Measurements from ENCODE around the gene TLE5.
A peak's percentile ranks its signal among the peaks of the same experiment; 100 is the strongest.
"Not testable (repeated sequence)": the region's sequence is repeated elsewhere in the genome, so short reads cannot be mapped to it uniquely, and the experiment has no call there.

Gene TLE5

GRCh38 chr19:3061182-3062161 is 823 bp downstream of the TLE5 start:
- peak; percentile 49 to 51 for DNase-seq (ENCODE audit: low read depth in 2 of 2)

- no peak for DNase-seq (ENCODE audit: low read depth in 2 of 2)
These were observed 1.5 kb downstream of the TLE5 start for GRCh38 chr19:3060857-3061181.

- no peak for DNase-seq (ENCODE audit: low read depth in 2 of 2)
These were observed 2.6 kb downstream of the TLE5 start for GRCh38 chr19:3059653-3060052.

- no peak for DNase-seq (ENCODE audit: low read depth in 2 of 2)
These were observed 3.4 kb downstream of the TLE5 start for GRCh38 chr19:3058821-3059314.

- DNase-seq (ENCODE audit: low read depth in 2 of 2): no peak
These were observed 4.1 kb downstream of the TLE5 start for GRCh38 chr19:3058009-3058820.

GRCh38 chr19:3057275-3057714 is 5.0 kb downstream of the TLE5 start:
- no peak for DNase-seq (ENCODE audit: low read depth in 2 of 2)

- DNase-seq (ENCODE audit: low read depth in 2 of 2): no peak
These were observed 5.7 kb downstream of the TLE5 start for GRCh38 chr19:3056417-3057088.

- DNase-seq (ENCODE audit: low read depth in 2 of 2): no peak
These were observed 6.4 kb downstream of the TLE5 start for GRCh38 chr19:3055741-3056416.

- DNase-seq (ENCODE audit: low read depth in 2 of 2): no peak
These were observed 7.1 kb downstream of the TLE5 start for GRCh38 chr19:3054972-3055740.

GRCh38 chr19:3054265-3054971 is 7.9 kb downstream of the TLE5 start:
- DNase-seq (ENCODE audit: low read depth in 2 of 2): no peak

- DNase-seq (ENCODE audit: low read depth in 2 of 2): no peak
These were observed 8.5 kb downstream of the TLE5 start for GRCh38 chr19:3053780-3054179.

GRCh38 chr19:3053218-3053621 is 9.1 kb downstream of the TLE5 start:
- no peak for DNase-seq (ENCODE audit: low read depth in 2 of 2)

GRCh38 chr19:3050016-3050415 is 12.3 kb downstream of the TLE5 start:
- DNase-seq (ENCODE audit: low read depth in 2 of 2): not testable (repeated sequence)

GRCh38 chr19:3049089-3049488 is 13.2 kb downstream of the TLE5 start:
- DNase-seq (ENCODE audit: low read depth in 2 of 2): no peak

- DNase-seq (ENCODE audit: low read depth in 2 of 2): no peak
These were observed 14.1 kb downstream of the TLE5 start for GRCh38 chr19:3048190-3048533.

- DNase-seq (ENCODE audit: low read depth in 2 of 2): no peak
These were observed 14.7 kb downstream of the TLE5 start for GRCh38 chr19:3047496-3048189.

GRCh38 chr19:3046698-3047495 is 15.4 kb downstream of the TLE5 start:
- no peak for DNase-seq (ENCODE audit: low read depth in 2 of 2)

GRCh38 chr19:3045885-3046697 is 16.2 kb downstream of the TLE5 start:
- no peak for DNase-seq (ENCODE audit: low read depth in 2 of 2)

Measured in stimulated activated CD8-positive, alpha-beta memory T cell treated with anti-CD3 and anti-CD28 coated beads, Interleukin-7, amount 100 ng/mL, for 1 hour (primary cell).